Keratinocyte (primary cell): ENCODE data around the gene FMN1. TPM values are rescaled to one million over a fixed set of nuclear protein-coding genes. Genes with fewer than 3 reads are reported as not detected.

ENCODE experiments used
- DNase-seq: peaks from one replicate; pipeline ENCODE4 v3.0.0-alpha.2; 2011; ENCODE audit warnings: low read depth, missing footprints, low spot score
- FAIRE-seq: peaks from 2 replicates; lab custom pipeline; 2011; peaks lifted over from hg19 to GRCh38; lab: Jason Lieb, UNC
- H2AFZ ChIP-seq: 2 replicates; pipeline ENCODE4 v1.6.0; 2012; ENCODE audit warnings: low read length, control low read depth, inconsistent platforms; ENCODE audit not compliant: control insufficient read depth
- H3K27ac ChIP-seq: 2 replicates; pipeline ENCODE4 v1.5.1; 2011; ENCODE audit warnings: low read length; ENCODE audit not compliant: control insufficient read depth, insufficient read depth
- H3K27me3 ChIP-seq: 3 replicates; pipeline ENCODE4 v1.6.0; 2011; ENCODE audit warnings: low read length; ENCODE audit not compliant: control insufficient read depth, insufficient read depth; ENCODE audit errors: extremely low read depth
- H3K36me3 ChIP-seq, 2 experiments: 2 replicates in 1 of 2; 3 replicates in 1 of 2; pipeline ENCODE4 v1.5.1; 2011; ENCODE audit warnings: low read length in 2 of 2, mild to moderate bottlenecking in 1 of 2; ENCODE audit not compliant: control insufficient read depth in 2 of 2, insufficient read depth in 2 of 2; ENCODE audit errors: extremely low read depth in 1 of 2
- H3K4me1 ChIP-seq: 3 replicates; pipeline ENCODE4 v1.5.1; 2011; ENCODE audit warnings: low read length; ENCODE audit not compliant: control insufficient read depth, insufficient read depth; ENCODE audit errors: extremely low read depth
- H3K4me2 ChIP-seq: 3 replicates; pipeline ENCODE4 v1.6.0; 2011; ENCODE audit warnings: low read depth, low read length; ENCODE audit not compliant: control insufficient read depth, insufficient read depth; ENCODE audit errors: extremely low read depth
- H3K4me3 ChIP-seq, 3 experiments: fragments of 200-600 bp in 1 of 3; sonication (generic) in 1 of 3; 2 replicates in 2 of 3; 3 replicates in 1 of 3; pipeline ENCODE4 v1.5.1; 2011 to 2016; ENCODE audit warnings: low read length in 3 of 3, mild to moderate bottlenecking in 3 of 3, control low read depth in 2 of 3, inconsistent platforms in 1 of 3, low read depth in 1 of 3, mixed read lengths in 1 of 3, mixed run types in 1 of 3, moderate library complexity in 1 of 3; ENCODE audit not compliant: control insufficient read depth in 2 of 3, insufficient read depth in 2 of 3; ENCODE audit errors: extremely low read depth in 1 of 3
- H3K79me2 ChIP-seq: 2 replicates; pipeline ENCODE4 v1.6.0; 2012; ENCODE audit warnings: low read length; ENCODE audit not compliant: control insufficient read depth, insufficient read depth
- H3K9ac ChIP-seq: 3 replicates; pipeline ENCODE4 v1.6.0; 2011; ENCODE audit warnings: low read length; ENCODE audit not compliant: control insufficient read depth, insufficient read depth; ENCODE audit errors: extremely low read depth
- H3K9me1 ChIP-seq: 3 replicates; pipeline ENCODE4 v1.6.0; 2011; ENCODE audit warnings: low read length; ENCODE audit not compliant: control insufficient read depth, insufficient read depth; ENCODE audit errors: extremely low read depth
- H3K9me3 ChIP-seq: 2 replicates; pipeline ENCODE4 v1.5.1; 2012; ENCODE audit warnings: low read depth, low read length; ENCODE audit not compliant: control insufficient read depth
- H4K20me1 ChIP-seq: 3 replicates; pipeline ENCODE4 v1.6.0; 2011; ENCODE audit warnings: low read length; ENCODE audit not compliant: control insufficient read depth, insufficient read depth; ENCODE audit errors: extremely low read depth
- CTCF ChIP-seq, 3 experiments: IDR thresholded peaks in 1 of 3; conservative IDR thresholded peaks in 1 of 3; optimal IDR thresholded peaks in 1 of 3; 2 replicates in 2 of 3; 3 replicates in 1 of 3; pipeline versions ENCODE3 to v1.5.1; 2011; ENCODE audit warnings: low read length in 3 of 3, mild to moderate bottlenecking in 3 of 3, moderate library complexity in 2 of 3, control low read depth in 1 of 3, inconsistent platforms in 1 of 3; ENCODE audit not compliant: insufficient read depth in 2 of 3; ENCODE audit errors: extremely low read depth in 1 of 3
- EZH2 ChIP-seq: IDR thresholded peaks from one replicate; pipeline ENCODE4 v1.6.1; 2012; ENCODE audit warnings: inconsistent platforms, mild to moderate bottlenecking, low read length, moderate library complexity
- dilution Hi-C: fragments of 300-500 bp; cut with MboI; formaldehyde crosslinking; loops from one replicate; pipeline ENCODE4 v1.7.0; 2020; ENCODE audit warnings: low sequenced_read_pairs; ENCODE audit not compliant: extremely low pct_ligation_motif_present
- polyA plus RNA-seq, 5 experiments: library from polyadenylated mRNA; depleted of rRNA in 3 of 5; stranded (reverse) in 3 of 5; stranded (forward) in 1 of 5; unstranded in 1 of 5; fragments of >200 nt; gene quantifications; 1 replicate in 1 of 5; 2 replicates in 3 of 5; 3 replicates in 1 of 5; pipeline versions ENCODE4 v1.2.1 to v1.2.3, GENCODE V29; 2011 to 2012; ENCODE audit warnings: missing spikeins in 2 of 5, low read depth in 1 of 5, low replicate concordance in 1 of 5

FMN1 gene
- polyA plus RNA-seq, 1 donor (not counting 4 experiments of a cell fraction or from before 2014, with no cell fraction given): 0.71 TPM

GRCh38 chr15:33008284-33008995 lies 186.1 kb downstream of the FMN1 start:
- no peaks in the 10 kb centered on the region for H3K9me3 ChIP-seq
- no peak for FAIRE-seq
- no peaks in the 10 kb centered on the region for H3K9me1 ChIP-seq
- H4K20me1 ChIP-seq: no peaks in the 10 kb centered on the region
- peaks cover under 1% of the 10 kb centered on the region for H3K4me1 ChIP-seq
- no peak overlapping the region for H3K9ac ChIP-seq
- no peak overlapping the region for H2AFZ ChIP-seq
- TF ChIP-seq CTCF (optimal IDR thresholded peaks at IDR 0.05 in 1 of 3, IDR thresholded peaks at IDR 0.05 in 1 of 3, conservative IDR thresholded peaks at IDR 0.05 in 1 of 3; ENCODE audit: extremely low read depth in 1 of 3, insufficient read depth in 2 of 3, low read length in 3 of 3): no peak
- TF ChIP-seq EZH2: no peak
- H3K27me3 ChIP-seq: no peaks in the 10 kb centered on the region
- no peaks in the 10 kb centered on the region for H3K36me3 ChIP-seq
- dilution Hi-C loops: no loop called here
- H3K79me2 ChIP-seq: no peaks in the 10 kb centered on the region
- no peak overlapping the region for H3K4me3 ChIP-seq
- H3K4me2 ChIP-seq: no peak overlapping the region
- DNase-seq: no peak
- no peak overlapping the region for H3K27ac ChIP-seq

- Histone ChIP-seq H3K9me1 (no peaks in the 10 kb centered on the region), H3K4me2 (no peak overlapping the region), H3K27me3 (no peaks in the 10 kb centered on the region), H3K9ac (no peak overlapping the region), H4K20me1 (no peaks in the 10 kb centered on the region), H3K4me1 (no peaks in the 10 kb centered on the region), H3K27ac (no peak overlapping the region), H3K4me3 (no peak overlapping the region), H3K9me3 (no peaks in the 10 kb centered on the region), H3K79me2 (no peaks in the 10 kb centered on the region), H2AFZ (no peak overlapping the region), H3K36me3 (no peaks in the 10 kb centered on the region)
- FAIRE-seq (no peak), DNase-seq (no peak)
- dilution Hi-C loops: no loop called here
- TF ChIP-seq CTCF (optimal IDR thresholded peaks at IDR 0.05 in 1 of 3, IDR thresholded peaks at IDR 0.05 in 1 of 3, conservative IDR thresholded peaks at IDR 0.05 in 1 of 3; ENCODE audit: extremely low read depth in 1 of 3, insufficient read depth in 2 of 3, low read length in 3 of 3): peak; percentile 10 to 50 (median 15)
- no peak for TF ChIP-seq EZH2
Measured at GRCh38 chr15:33007303-33007855, 187.1 kb downstream of the FMN1 start.
